Heart left ventricle (tissue), 16 donors: ENCODE measurements around the gene LRBA. TPM values are rescaled to one million over a fixed set of nuclear protein-coding genes. Genes with fewer than 3 reads are reported as not detected.
A peak's percentile ranks its signal among the peaks of the same experiment; 100 is the strongest.

Experiments used
- ATAC-seq, 4 donors: fragments of 200-7000 bp; cut with Tn5 transposase; one replicate each; pipeline ENCODE4 v1.9.1; 2020 to 2022; ENCODE audit warnings: moderate library complexity in 4 of 4, mild to moderate bottlenecking in 3 of 4, moderate number of reproducible peaks in 1 of 4
- DNase-seq, 5 donors: peaks; one replicate each; pipeline ENCODE4 v3.0.0-alpha.2; 2020
- H3K27ac ChIP-seq, 12 donors: fragments of 200-600 bp; sonication (generic) in 4 of 12; one replicate each; pipeline versions ENCODE4 v1.5.0 to v1.8.0; 2016 to 2022; ENCODE audit warnings: mild to moderate bottlenecking in 2 of 12
- H3K27me3 ChIP-seq, 9 donors: fragments of 200-600 bp; sonication (generic) in 2 of 9; one replicate each; pipeline versions ENCODE4 v1.5.1 to v1.8.0; 2016 to 2022; ENCODE audit warnings: mild to moderate bottlenecking in 3 of 9
- H3K36me3 ChIP-seq, 9 donors: fragments of 200-600 bp; sonication (generic) in 2 of 9; one replicate each; pipeline versions ENCODE4 v1.5.0 to v1.8.0; 2018 to 2022; ENCODE audit warnings: mild to moderate bottlenecking in 2 of 9
- H3K4me1 ChIP-seq, 12 donors: fragments of 200-600 bp; sonication (generic) in 4 of 12; one replicate each; pipeline versions ENCODE4 v1.5.0 to v1.8.0; 2016 to 2022; ENCODE audit warnings: mild to moderate bottlenecking in 3 of 12
- H3K4me3 ChIP-seq, 12 donors: fragments of 200-600 bp; sonication (generic) in 4 of 12; one replicate each; pipeline versions ENCODE4 v1.5.0 to v1.8.0; 2017 to 2022; ENCODE audit warnings: mild to moderate bottlenecking in 9 of 12, moderate library complexity in 4 of 12
- H3K9me3 ChIP-seq, 12 donors: fragments of 200-600 bp; sonication (generic) in 4 of 12; one replicate each; pipeline versions ENCODE4 v1.5.0 to v1.8.0; 2016 to 2022; ENCODE audit warnings: mild to moderate bottlenecking in 1 of 12
- POLR2A ChIP-seq, 2 donors: fragments of 450-650 bp; IDR thresholded peaks; one replicate each; pipeline ENCODE4 v1.6.1; 2017; ENCODE audit warnings: antibody characterized with exemption in 2 of 2, mild to moderate bottlenecking in 2 of 2, moderate library complexity in 2 of 2
- WGBS, 4 donors: extraction: QIAGEN DNeasy Blood & Tissue Kit in 2 of 4; methylation state at CpG; one replicate each; pipeline versions ENCODE4 v1.1.5 to v1.1.7; 2013 to 2018; 5-methylcytosine and 5-hydroxymethylcytosine counted together
- intact Hi-C, 10 donors: fragments of 100-400 bp; cut with DNase I; formaldehyde crosslinking; loops; one replicate each; pipeline versions ENCODE4 v1.11.1 to v1.14.2; 2022
- polyA plus RNA-seq, 2 donors: library from polyadenylated mRNA; stranded (reverse); fragments of 200-250 nt; gene quantifications; one replicate each; pipeline ENCODE4 v1.2.3, GENCODE V29; 2013
- total RNA-seq, 9 donors: library from RNA; depleted of rRNA in 2 of 9; stranded (reverse); fragments of >200 nt in 2 of 9; fragmentation: NEBNext Ultra II Directional in 3 of 9; extraction: Animal tissue kit (Norgen Biotek cat#: 25700) in 3 of 9; gene quantifications; one replicate each; pipeline versions ENCODE4 v1.1.0 to v1.2.4, GENCODE V29; 2016 to 2023
- TF ChIP-seq, protein P1 (sequence below), 12 donors: fragments of 200-600 bp; sonication (generic) in 4 of 12; IDR thresholded peaks; one replicate each; pipeline versions ENCODE4 v1.5.0 to v1.8.0; 2018 to 2022; ENCODE audit warnings: antibody characterized with exemption in 12 of 12, mild to moderate bottlenecking in 5 of 12
- donor health status: ischemic (EF 13 %, LVEDD 7.1; RV severe dilation, severe dysfunction).
- donor health status: healthy with polysubstance abuse.
- donor health status: DM: no; HTN: yes; CAD: no.
- donor health status: DM: no; HTN: no; CAD: no.
- donor health status: ischemic (EF 25% LVEDD 6.9; RV normal size, moderate dysfunction).
- donor health status: ischemic (EF 25% LVEDD 5.7; RV mildly dilated, moderate dysfunction).
- donor health status: healthy.
- donor health status: DM: yes; HTN: yes; CAD: no.
- donor health status: ischemic (EF 35%, LVEDD 5.7; RV mildly dilated, moderate dysfunction).
- donor health status: nonischemic (EF 11% LVEDD 7.7; RV severe dilation, severe dysfunction).
- donor health status: DM: yes; HTN: yes; CAD: no.
- donor health status: PGD.
- donor health status: ischemic (EF 29% LVEDD 5.4; RV normal size, mild dysfunction).
- donor health status: nonischemic (EF 23%, LVEDD 6.1; RV moderate dilation, normal function).

LRBA gene
- total and polyA plus RNA-seq, 11 donors, result 6.5 to 35.1 (median 22.6) TPM

DNA sequence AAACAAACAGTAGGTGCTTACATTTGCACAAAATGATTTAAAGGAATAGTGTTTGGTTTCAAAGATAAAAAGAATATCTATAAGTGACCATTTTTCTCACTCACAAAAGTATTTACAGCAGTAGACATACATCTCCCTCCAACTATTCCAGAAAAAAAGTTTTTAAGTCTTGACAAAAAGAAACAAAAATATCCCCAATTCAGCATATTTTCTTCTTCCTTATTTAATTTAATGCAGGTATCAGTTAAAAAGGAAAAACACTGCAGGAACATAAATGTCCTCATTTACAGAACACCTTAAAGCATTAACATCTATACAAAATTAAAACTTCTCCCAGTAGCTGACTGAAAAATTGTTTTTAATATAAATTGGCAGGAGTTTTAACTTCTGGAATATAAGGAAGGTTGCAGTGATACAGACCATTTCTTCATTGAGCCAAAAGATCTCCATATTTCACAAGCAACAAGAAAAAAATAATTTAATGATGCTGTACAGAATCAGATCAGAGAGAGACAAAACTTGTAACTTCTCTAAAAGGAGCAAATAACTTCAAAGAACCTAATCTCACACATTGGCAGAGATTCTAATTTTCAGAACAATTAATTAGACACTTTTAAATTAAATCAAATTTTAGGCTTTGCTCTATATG, 428.8 kb downstream of the LRBA start:
- Histone ChIP-seq H3K4me3 (no peak overlapping the region), H3K27me3 (peaks cover 0 to 6% (median 0%) of the 10 kb centered on the region in 9 donors), H3K9me3 (no peaks in the 10 kb centered on the region), H3K36me3 (peaks cover 0 to 20% (median 8%) of the 10 kb centered on the region in 9 donors), H3K4me1 (peaks cover 0 to 14% (median 0%) of the 10 kb centered on the region in 12 donors), H3K27ac (peak overlapping the region in 1 of 12 donors; percentile 90)
- TF ChIP-seq POLR2A (IDR thresholded peaks at IDR 0.05), result no peak
- TF ChIP-seq, protein P1, sequence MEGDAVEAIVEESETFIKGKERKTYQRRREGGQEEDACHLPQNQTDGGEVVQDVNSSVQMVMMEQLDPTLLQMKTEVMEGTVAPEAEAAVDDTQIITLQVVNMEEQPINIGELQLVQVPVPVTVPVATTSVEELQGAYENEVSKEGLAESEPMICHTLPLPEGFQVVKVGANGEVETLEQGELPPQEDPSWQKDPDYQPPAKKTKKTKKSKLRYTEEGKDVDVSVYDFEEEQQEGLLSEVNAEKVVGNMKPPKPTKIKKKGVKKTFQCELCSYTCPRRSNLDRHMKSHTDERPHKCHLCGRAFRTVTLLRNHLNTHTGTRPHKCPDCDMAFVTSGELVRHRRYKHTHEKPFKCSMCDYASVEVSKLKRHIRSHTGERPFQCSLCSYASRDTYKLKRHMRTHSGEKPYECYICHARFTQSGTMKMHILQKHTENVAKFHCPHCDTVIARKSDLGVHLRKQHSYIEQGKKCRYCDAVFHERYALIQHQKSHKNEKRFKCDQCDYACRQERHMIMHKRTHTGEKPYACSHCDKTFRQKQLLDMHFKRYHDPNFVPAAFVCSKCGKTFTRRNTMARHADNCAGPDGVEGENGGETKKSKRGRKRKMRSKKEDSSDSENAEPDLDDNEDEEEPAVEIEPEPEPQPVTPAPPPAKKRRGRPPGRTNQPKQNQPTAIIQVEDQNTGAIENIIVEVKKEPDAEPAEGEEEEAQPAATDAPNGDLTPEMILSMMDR (IDR thresholded peaks at IDR 0.05), result no peak
- ATAC-seq (no peak), DNase-seq (no peak)
- intact Hi-C loops, result no loop called here

DNA sequence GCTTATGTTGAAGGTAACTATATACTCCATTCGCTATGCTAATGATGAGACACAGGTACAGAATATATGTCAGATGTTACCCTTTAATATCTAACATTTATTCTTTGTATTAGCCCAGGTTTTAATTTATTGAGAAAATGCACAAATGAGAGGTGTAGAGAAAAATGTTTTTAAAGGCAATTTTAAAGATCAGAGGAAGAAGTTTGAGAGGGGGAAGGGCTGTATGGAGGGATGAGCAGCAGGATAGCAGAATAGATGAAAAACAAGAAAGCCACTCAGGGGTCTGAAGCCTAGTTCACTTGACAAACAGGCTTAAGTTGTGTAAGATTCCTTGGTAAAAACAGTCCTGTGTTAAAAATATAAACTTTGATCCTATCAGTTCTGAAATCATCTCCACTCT, 429.5 kb downstream of the LRBA start:
- Histone ChIP-seq H3K27ac (peak overlapping the region in 1 of 12 donors; percentile 90), H3K4me1 (peaks cover 0 to 14% (median 0%) of the 10 kb centered on the region in 12 donors), H3K36me3 (peaks cover 0 to 20% (median 8%) of the 10 kb centered on the region in 9 donors), H3K27me3 (peaks cover 0 to 6% (median 0%) of the 10 kb centered on the region in 9 donors), H3K9me3 (no peaks in the 10 kb centered on the region), H3K4me3 (no peak overlapping the region)
- ATAC-seq, result no peak
- TF ChIP-seq, protein P1 (IDR thresholded peaks at IDR 0.05), result no peak
- TF ChIP-seq POLR2A (IDR thresholded peaks at IDR 0.05), result no peak
- DNase-seq, result no peak
- intact Hi-C loops, result no loop called here
- WGBS, 4 donors, result 97 to 100% (median 98%) methylated on average over 1 of the region's 1 CpG

DNA sequence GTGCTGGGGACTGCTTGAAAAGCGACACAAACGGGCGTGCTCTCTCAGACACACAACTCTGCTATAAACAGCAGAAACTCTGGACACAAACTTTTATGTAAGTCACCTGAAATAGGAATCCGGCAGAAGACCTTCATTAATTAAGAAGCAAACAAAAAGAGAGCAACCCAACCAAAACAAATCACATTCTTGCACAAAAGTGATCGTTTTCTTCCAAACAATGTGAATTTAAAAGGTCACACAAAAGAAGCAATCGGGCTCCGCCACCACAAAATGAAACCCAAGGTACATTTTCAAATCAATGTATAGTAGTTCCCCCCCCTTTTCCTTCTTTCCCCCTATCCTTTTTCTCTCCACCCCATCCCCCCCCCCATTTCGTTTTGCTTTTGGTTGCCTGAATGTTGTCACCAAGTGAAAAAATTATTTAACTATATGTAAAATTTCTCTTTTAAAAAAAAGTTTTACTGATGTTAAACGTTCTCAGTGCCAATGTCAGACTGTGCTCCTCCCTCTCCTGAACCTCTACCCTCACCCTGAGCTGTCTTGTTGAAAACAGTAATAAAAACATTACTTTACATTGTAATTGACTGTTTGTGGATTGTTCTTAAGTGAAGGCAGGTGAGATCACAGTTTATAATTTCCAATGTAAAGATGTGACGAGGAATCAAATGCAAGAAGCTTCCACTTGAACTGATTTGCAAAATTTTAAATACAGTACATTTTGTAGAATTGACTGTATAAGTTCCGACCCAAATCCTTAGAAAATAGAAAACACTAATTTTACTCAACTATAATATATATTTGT, 430.8 kb downstream of the LRBA start:
- H3K27me3 ChIP-seq, result peaks cover 0 to 6% (median 0%) of the 10 kb centered on the region in 9 donors
- WGBS, 4 donors, result 67 to 71% (median 69%) methylated on average over 11 of the region's 11 CpGs
- TF ChIP-seq POLR2A (IDR thresholded peaks at IDR 0.05), result no peak
- TF ChIP-seq, protein P1 (IDR thresholded peaks at IDR 0.05), result no peak
- peaks cover 0 to 15% (median 3%) of the 10 kb centered on the region in 9 donors for H3K36me3 ChIP-seq
- H3K4me3 ChIP-seq, result peak overlapping the region in 10 of 12 donors; percentile 22 to 59 (median 50)
- DNase-seq, result no peak
- ATAC-seq, result no peak
- intact Hi-C loops, result no loop called here
- peak overlapping the region in 1 of 12 donors; percentile 90 for H3K27ac ChIP-seq
- H3K9me3 ChIP-seq, result no peaks in the 10 kb centered on the region
- peaks cover 0 to 14% (median 0%) of the 10 kb centered on the region in 12 donors for H3K4me1 ChIP-seq
